IMR-90 (cell line): Measurements from ENCODE around the gene WDTC1. TPM values are rescaled to one million over a fixed set of nuclear protein-coding genes. Genes with fewer than 3 reads are reported as not detected.
"Not testable (repeated sequence)": the region's sequence is repeated elsewhere in the genome, so short reads cannot be mapped to it uniquely, and the experiment has no call there.

Source experiments
- ATAC-seq: fragments of 200-7000 bp; cut with Tn5 transposase; 2 replicates; pipeline ENCODE4 v1.9.1; 2020; ENCODE audit warnings: low read depth, mild to moderate bottlenecking, moderate library complexity
- BruUV-seq: library from RNA; stranded (reverse); fragments of 400-500 nt; replicated peaks from 2 replicates; lab custom pipeline; 2021; lab: Mats Ljungman, UMichigan
- CTCF ChIA-PET: fragments of 300-600 bp; formaldehyde crosslinking; extraction: SDS; loops from one replicate; lab custom pipeline; 2021; ENCODE audit warnings: antibody characterized with exemption; lab: Yijun Ruan, JAX
- POLR2A ChIA-PET: fragments of 300-600 bp; sonication (Branson Sonifier 250); formaldehyde crosslinking; loops from one replicate; lab custom pipeline; 2022; ENCODE audit warnings: antibody characterized with exemption; ENCODE audit not compliant: unreplicated experiment; lab: Charles Lee
- DNase-seq: peaks from one replicate; pipeline ENCODE4 v3.0.0; 2013
- H2AFZ ChIP-seq: replicated peaks from 2 replicates; pipeline ENCODE3; 2013; ENCODE audit warnings: low read length, mild to moderate bottlenecking; ENCODE audit not compliant: poor library complexity
- H2AK5ac ChIP-seq: 2 replicates; pipeline ENCODE4 v1.6.1; 2013; ENCODE audit warnings: low read depth, low read length, inconsistent platforms
- H2AK9ac ChIP-seq: replicated peaks from 2 replicates; pipeline ENCODE3; 2013; ENCODE audit warnings: mild to moderate bottlenecking, low read depth, low read length, moderate library complexity; ENCODE audit not compliant: poor library complexity
- H2BK120ac ChIP-seq: 2 replicates; pipeline ENCODE4 v1.6.1; 2013; ENCODE audit warnings: low read depth, low read length, inconsistent platforms
- H2BK15ac ChIP-seq: 3 replicates; pipeline ENCODE4 v1.6.1; 2013; ENCODE audit warnings: low read depth, low read length, inconsistent platforms
- H2BK20ac ChIP-seq: 2 replicates; pipeline ENCODE4 v1.6.1; 2013; ENCODE audit warnings: low read depth, mild to moderate bottlenecking, inconsistent platforms, low read length, moderate library complexity
- H2BK5ac ChIP-seq: 2 replicates; pipeline ENCODE4 v1.6.1; 2013; ENCODE audit warnings: mild to moderate bottlenecking, low read depth, low read length, inconsistent platforms; ENCODE audit not compliant: poor library complexity, severe bottlenecking
- H3K14ac ChIP-seq: replicated peaks from 2 replicates; pipeline ENCODE4 v1.6.1; 2013; ENCODE audit warnings: low read depth, low read length, inconsistent platforms
- H3K18ac ChIP-seq: 2 replicates; pipeline ENCODE4 v1.6.1; 2013; ENCODE audit warnings: low read depth, low read length, control low read depth
- H3K23ac ChIP-seq: 2 replicates; pipeline ENCODE4 v1.6.1; 2013; ENCODE audit warnings: low read depth, low read length, inconsistent platforms
- H3K27ac ChIP-seq: 2 replicates; pipeline ENCODE4 v1.5.1; 2013; ENCODE audit warnings: mild to moderate bottlenecking, control low read depth, low read length; ENCODE audit not compliant: insufficient read depth
- H3K27me3 ChIP-seq: 2 replicates; pipeline ENCODE4 v1.6.1; 2013; ENCODE audit warnings: low read length; ENCODE audit not compliant: control insufficient read depth, insufficient read depth
- H3K36me3 ChIP-seq: 2 replicates; pipeline ENCODE4 v1.6.1; 2013; ENCODE audit warnings: low read length, mixed read lengths; ENCODE audit not compliant: control insufficient read depth, insufficient read depth
- H3K4ac ChIP-seq: 2 replicates; pipeline ENCODE4 v1.6.1; 2013; ENCODE audit warnings: low read depth, low read length, inconsistent platforms
- H3K4me1 ChIP-seq: 2 replicates; pipeline ENCODE4 v1.6.1; 2013; ENCODE audit warnings: low read length, mixed read lengths; ENCODE audit not compliant: control insufficient read depth, insufficient read depth
- H3K4me2 ChIP-seq: 2 replicates; pipeline ENCODE4 v1.6.1; 2013; ENCODE audit warnings: low read depth, mild to moderate bottlenecking, control low read depth, low read length, moderate library complexity
- H3K4me3 ChIP-seq: 2 replicates; pipeline ENCODE4 v1.5.1; 2013; ENCODE audit warnings: low read depth, mild to moderate bottlenecking, control low read depth, low read length, moderate library complexity; ENCODE audit not compliant: insufficient read depth
- H3K56ac ChIP-seq: 2 replicates; pipeline ENCODE4 v1.6.1; 2013; ENCODE audit warnings: low read length, inconsistent platforms; ENCODE audit not compliant: insufficient read depth; ENCODE audit errors: extremely low read depth
- H3K79me1 ChIP-seq, 2 experiments: 2 replicates each; pipeline ENCODE4 v1.6.1; 2013; ENCODE audit warnings: low read length in 2 of 2, inconsistent platforms in 1 of 2, low read depth in 1 of 2
- H3K9ac ChIP-seq: 2 replicates; pipeline ENCODE4 v1.6.1; 2013; ENCODE audit warnings: low read depth, low read length, control low read depth
- H3K9me1 ChIP-seq: 2 replicates; pipeline ENCODE4 v1.6.1; 2013; ENCODE audit warnings: low read length, inconsistent platforms; ENCODE audit not compliant: insufficient read depth
- H3K9me3 ChIP-seq: 2 replicates; pipeline ENCODE4 v1.6.1; 2013; ENCODE audit warnings: low read length; ENCODE audit not compliant: control insufficient read depth, insufficient read depth
- H4K20me1 ChIP-seq: 2 replicates; pipeline ENCODE4 v1.6.1; 2013; ENCODE audit warnings: low read length, inconsistent platforms; ENCODE audit not compliant: insufficient read depth
- H4K5ac ChIP-seq: 2 replicates; pipeline ENCODE4 v1.6.1; 2013; ENCODE audit warnings: mild to moderate bottlenecking, low read depth, low read length, control low read depth
- H4K8ac ChIP-seq, 2 experiments: 2 replicates each; pipeline ENCODE4 v1.6.1; 2013; ENCODE audit warnings: low read depth in 2 of 2, low read length in 2 of 2, control low read depth in 1 of 2, inconsistent platforms in 1 of 2
- H4K91ac ChIP-seq: 2 replicates; pipeline ENCODE4 v1.6.1; 2013; ENCODE audit warnings: low read depth, low read length, inconsistent platforms; ENCODE audit not compliant: insufficient read depth
- WGBS, 2 experiments: methylation state at CpG; one replicate each; pipeline versions ENCODE4 v1.1.5 to v1.1.7; 2013; ENCODE audit warnings: missing lambda C conversion rate in 2 of 2; ENCODE audit not compliant: insufficient read length in 1 of 2; ENCODE audit errors: extremely low coverage in 2 of 2; 5-methylcytosine and 5-hydroxymethylcytosine counted together
- dilution Hi-C: fragments of 300-500 bp; cut with HindIII; formaldehyde crosslinking; loops from one replicate; pipeline ENCODE4 v1.14.3; 2018; ENCODE audit warnings: low sequenced_read_pairs; ENCODE audit not compliant: unreplicated experiment
- in situ Hi-C: fragments of 300-500 bp; cut with MboI; formaldehyde crosslinking; loops from 3 replicates; pipeline ENCODE4 v1.14.3; 2019; ENCODE audit warnings: low sequenced_read_pairs, inconsistent platforms, mixed read lengths
- intact Hi-C: fragments of 100-400 bp; cut with micrococcal nuclease; formaldehyde crosslinking; loops from 2 replicates; pipeline ENCODE4 v1.10.0; 2022
- polyA plus RNA-seq, 3 experiments: library from polyadenylated mRNA; depleted of rRNA; stranded (reverse); fragments of >200 nt; gene quantifications; 2 replicates each; pipeline ENCODE4 v1.2.3, GENCODE V29; 2012; ENCODE audit warnings: low replicate concordance in 1 of 3
- total RNA-seq: library from RNA; depleted of rRNA; stranded (reverse); fragments of >200 nt; gene quantifications from 2 replicates; pipeline ENCODE4 v1.2.3, GENCODE V29; 2012

Gene WDTC1
- total and polyA plus RNA-seq, 2 of the 4 experiments (the other 2 are of a cell fraction): 9.9 to 15.2 TPM

DNA sequence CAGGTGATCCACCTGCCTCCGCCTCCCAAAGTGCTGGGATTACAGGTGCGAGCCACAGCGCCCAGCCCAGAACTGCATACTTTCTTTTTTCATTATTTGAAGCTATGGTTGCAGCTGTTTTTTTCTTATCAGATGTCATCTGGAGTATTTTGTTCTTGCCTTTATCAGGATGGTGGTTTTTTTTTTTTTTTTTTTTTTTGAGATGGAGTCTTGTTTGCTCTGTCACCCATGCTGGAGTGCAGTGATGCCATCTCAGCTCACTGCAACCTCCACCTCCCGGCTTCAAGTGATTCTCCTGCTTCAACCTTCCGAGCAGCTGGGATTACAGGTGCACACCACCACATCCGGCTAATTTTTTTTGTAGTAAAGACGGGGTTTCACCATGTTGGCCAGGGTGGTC, 51.4 kb downstream of the WDTC1 start:
- 95% methylated on average over 4 of the region's 7 CpGs; no CpG with 5 or more reads in 1 of the 2 experiments for WGBS, 2 experiments
- DNase-seq, H3K14ac ChIP-seq, H3K79me1 ChIP-seq, H3K4ac ChIP-seq, H3K4me2 ChIP-seq, H4K20me1 ChIP-seq, H2BK20ac ChIP-seq, dilution Hi-C loops, H3K9me3 ChIP-seq, H3K9ac ChIP-seq, H2BK120ac ChIP-seq, H3K4me3 ChIP-seq, H2BK5ac ChIP-seq, H3K27me3 ChIP-seq, H3K56ac ChIP-seq, H4K8ac ChIP-seq, H3K4me1 ChIP-seq, H2AK5ac ChIP-seq, H3K18ac ChIP-seq, H3K9me1 ChIP-seq, H4K5ac ChIP-seq, H2BK15ac ChIP-seq, H2AK9ac ChIP-seq, H3K27ac ChIP-seq, H2AFZ ChIP-seq, intact Hi-C loops, H3K23ac ChIP-seq, ATAC-seq, H4K91ac ChIP-seq, BruUV-seq: not testable (repeated sequence)
- CTCF ChIA-PET: interaction anchor here (0.6 to 1.3 kb wide), 3 partner anchors 11 to 105 kb away, joined by 3 to 4 read pairs (median 4); no protein-coding TSS in a partner anchor
- in situ Hi-C loops: loop anchor here (10.0 kb wide), 1 partner anchor 241 kb away; no protein-coding TSS in a partner anchor
- peaks cover 11% of the 10 kb centered on the region for H3K36me3 ChIP-seq
- POLR2A ChIA-PET: interaction anchor here (0.6 kb wide), 1 partner anchor 186 kb away, joined by 5 read pairs; no protein-coding TSS in a partner anchor

DNA sequence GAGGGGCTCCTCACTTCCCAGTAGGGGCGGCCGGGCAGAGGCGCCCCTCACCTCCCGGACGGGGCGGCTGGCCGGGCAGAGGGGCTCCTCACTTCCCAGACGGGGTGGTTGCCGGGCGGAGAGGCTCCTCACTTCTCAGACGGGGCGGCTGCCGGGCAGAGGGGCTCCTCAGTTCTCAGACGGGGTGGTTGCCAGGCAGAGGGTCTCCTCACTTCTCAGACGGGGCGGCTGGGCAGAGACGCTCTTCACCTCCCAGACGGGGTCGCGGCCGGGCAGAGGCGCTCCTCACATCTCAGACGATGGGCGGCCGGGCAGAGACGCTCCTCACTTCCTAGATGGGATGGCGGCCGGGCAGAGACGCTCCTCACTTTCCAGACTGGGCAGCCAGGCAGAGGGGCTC, 54.7 kb downstream of the WDTC1 start:
- DNase-seq, H3K4me3 ChIP-seq, BruUV-seq, H2AFZ ChIP-seq, H4K8ac ChIP-seq, H3K27me3 ChIP-seq, H4K91ac ChIP-seq, ATAC-seq, H2BK20ac ChIP-seq, H3K18ac ChIP-seq, H3K9ac ChIP-seq, H2BK15ac ChIP-seq, H4K5ac ChIP-seq, H3K9me1 ChIP-seq, H3K4ac ChIP-seq, H2AK5ac ChIP-seq, CTCF ChIA-PET, dilution Hi-C loops, intact Hi-C loops, H2BK120ac ChIP-seq, H3K4me1 ChIP-seq, H3K27ac ChIP-seq, H2BK5ac ChIP-seq, H3K9me3 ChIP-seq, H2AK9ac ChIP-seq, H3K14ac ChIP-seq, H3K23ac ChIP-seq, H3K4me2 ChIP-seq, POLR2A ChIA-PET, H3K79me1 ChIP-seq, H3K56ac ChIP-seq, H4K20me1 ChIP-seq: not testable (repeated sequence)
- in situ Hi-C loops: loop anchor here (10.0 kb wide), 1 partner anchor 244 kb away; no protein-coding TSS in a partner anchor
- WGBS, 2 experiments: 91% methylated on average over 4 of the region's 29 CpGs; no CpG with 5 or more reads in 1 of the 2 experiments
- peaks cover 13% of the 10 kb centered on the region for H3K36me3 ChIP-seq
